ENCODE results near the gene MEGF11.
A peak's percentile ranks its signal among the peaks of the same experiment; 100 is the strongest.

MEGF11 gene

DNA sequence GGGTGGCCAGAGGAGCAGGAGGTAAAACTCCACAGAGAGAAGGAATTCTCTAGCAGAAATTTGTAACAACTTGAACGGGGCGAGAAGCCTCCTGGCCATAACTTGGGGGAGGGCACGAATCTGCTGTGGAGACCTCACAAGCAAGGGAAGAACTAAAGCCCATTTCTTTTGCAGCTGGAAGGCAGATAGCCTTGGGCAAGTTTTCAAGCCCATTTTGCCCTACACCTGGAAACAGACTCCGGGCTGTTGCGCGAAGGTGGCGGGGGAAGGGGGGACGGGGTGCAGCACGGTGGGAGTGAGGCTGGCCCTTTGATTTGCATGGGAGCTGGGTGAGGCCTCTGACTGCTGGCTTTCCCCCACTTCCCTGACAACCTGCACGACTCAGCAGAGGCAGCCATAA is 168.8 kb downstream of the MEGF11 start:
- TF ChIP-seq, protein P1, sequence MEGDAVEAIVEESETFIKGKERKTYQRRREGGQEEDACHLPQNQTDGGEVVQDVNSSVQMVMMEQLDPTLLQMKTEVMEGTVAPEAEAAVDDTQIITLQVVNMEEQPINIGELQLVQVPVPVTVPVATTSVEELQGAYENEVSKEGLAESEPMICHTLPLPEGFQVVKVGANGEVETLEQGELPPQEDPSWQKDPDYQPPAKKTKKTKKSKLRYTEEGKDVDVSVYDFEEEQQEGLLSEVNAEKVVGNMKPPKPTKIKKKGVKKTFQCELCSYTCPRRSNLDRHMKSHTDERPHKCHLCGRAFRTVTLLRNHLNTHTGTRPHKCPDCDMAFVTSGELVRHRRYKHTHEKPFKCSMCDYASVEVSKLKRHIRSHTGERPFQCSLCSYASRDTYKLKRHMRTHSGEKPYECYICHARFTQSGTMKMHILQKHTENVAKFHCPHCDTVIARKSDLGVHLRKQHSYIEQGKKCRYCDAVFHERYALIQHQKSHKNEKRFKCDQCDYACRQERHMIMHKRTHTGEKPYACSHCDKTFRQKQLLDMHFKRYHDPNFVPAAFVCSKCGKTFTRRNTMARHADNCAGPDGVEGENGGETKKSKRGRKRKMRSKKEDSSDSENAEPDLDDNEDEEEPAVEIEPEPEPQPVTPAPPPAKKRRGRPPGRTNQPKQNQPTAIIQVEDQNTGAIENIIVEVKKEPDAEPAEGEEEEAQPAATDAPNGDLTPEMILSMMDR (IDR thresholded peaks at IDR 0.05; ENCODE audit: insufficient read depth, missing control alignments) = no peak
- DNase-seq (ENCODE audit: insufficient read length, low spot score) (no peak), FAIRE-seq (no peak)

DNA sequence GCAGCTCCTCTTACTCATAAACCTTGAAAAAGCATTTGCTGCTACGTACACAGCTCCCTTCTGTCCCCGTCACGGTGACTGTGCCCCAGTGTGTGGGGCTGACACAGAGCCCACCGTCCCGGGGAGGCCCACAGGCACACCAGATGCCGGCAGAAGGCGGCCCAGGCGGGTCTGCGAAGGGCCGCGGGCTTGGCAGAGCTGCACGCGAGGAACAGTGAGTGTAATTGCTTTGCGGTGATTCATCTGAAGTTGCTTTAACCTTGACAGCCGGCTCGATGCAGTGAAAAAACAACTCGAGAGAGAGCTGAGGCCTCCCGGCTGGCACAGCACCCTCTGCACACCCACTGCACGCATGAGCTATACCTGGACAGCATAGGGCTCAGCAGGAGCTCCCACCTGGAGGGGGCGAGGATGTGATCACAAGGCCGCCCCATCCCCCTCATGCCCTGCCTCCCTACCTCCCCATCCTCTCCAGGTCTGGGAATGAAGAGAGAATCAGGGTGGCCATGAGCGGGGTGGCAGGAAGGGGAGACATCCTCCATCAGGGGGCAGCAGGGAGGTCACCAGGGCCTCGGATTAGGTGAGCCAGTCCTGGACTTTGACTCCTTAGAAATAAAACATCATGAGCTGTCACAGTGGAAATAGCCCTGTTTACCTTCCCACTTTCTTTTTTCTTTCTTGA is 172.7 kb downstream of the MEGF11 start:
- DNase-seq (ENCODE audit: insufficient read length, low spot score) (no peak), FAIRE-seq (no peak)

DNA sequence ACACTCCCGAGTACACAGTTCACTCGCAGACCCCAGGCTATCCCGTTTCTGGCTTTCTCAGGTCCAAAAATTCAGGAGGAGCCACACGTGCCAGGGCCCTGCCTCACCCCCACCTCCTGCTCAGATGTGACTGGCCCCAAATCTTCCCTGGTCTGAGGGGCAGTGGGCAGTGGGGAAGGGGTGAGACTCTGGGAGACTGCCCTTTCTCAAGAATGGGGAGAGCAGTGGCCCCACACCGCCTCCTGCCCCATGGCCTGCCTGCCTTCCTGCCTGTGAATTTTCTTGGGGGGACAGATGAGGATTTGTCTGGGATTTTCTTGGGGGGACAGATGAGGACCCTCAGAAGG is 174.6 kb downstream of the MEGF11 start:
- FAIRE-seq (no peak), DNase-seq (ENCODE audit: insufficient read length, low spot score) (no peak)
- TF ChIP-seq, protein P1 (IDR thresholded peaks at IDR 0.05; ENCODE audit: insufficient read depth, missing control alignments) = no peak

More for the DNA sequence above, 172.7 kb downstream of the MEGF11 start:
- TF ChIP-seq, protein P1 (IDR thresholded peaks at IDR 0.05; ENCODE audit: insufficient read depth, missing control alignments) = peak; percentile 14

DNA sequence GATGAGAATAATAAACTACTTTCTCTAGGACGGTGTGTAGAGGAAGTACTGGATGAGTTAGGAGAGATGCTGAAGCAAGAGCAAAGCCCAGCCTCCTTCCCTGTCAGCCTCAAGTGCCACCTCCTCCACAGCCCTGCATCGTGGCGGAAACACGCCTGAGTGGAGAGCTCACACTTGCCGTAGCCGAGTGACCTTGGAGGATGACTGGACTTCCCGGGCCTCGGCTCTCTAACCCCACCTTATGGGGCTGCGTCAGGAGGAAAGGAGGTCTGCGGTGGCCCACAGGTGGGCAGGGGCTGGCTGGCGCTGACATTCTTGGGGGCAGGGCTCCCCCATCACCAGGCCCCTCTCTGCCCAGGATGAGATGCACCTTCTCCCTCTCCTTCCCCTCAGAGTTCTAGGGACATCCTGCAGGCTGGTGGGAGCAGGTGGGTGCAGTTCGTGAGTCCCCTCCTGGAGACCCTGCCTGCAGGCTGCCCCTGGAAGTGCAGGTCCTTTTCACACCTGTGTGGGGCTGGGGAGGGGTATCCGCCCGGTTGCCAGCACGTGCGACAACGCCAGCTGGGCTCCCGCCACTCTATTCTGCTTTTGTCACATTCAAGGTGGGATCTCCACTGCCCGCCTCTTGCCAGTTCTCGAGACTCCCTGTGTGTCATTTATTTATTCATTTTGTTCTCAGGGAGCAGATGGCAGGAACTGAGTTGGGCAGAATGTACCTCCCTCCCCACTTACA is 175.2 kb downstream of the MEGF11 start:
- FAIRE-seq (no peak), DNase-seq (ENCODE audit: insufficient read length, low spot score) (no peak)
- TF ChIP-seq, protein P1 (IDR thresholded peaks at IDR 0.05; ENCODE audit: insufficient read depth, missing control alignments) = no peak

DNA sequence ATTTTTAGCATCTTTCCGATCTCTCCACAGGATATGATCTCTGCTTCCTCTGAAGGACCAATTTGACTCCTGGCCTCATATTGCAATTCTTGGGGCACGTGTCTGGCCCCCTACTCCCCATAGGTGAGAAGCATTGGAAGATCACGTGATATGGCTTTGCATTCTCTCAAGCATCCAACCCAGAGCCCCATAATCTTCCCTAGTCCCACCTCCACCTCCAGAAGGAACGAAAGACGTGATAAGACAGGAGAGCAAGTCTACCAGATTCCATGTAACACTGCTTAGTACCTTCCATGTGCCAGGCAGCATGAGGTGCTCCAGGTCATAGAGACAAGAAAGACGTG is 176.3 kb downstream of the MEGF11 start:
- DNase-seq (ENCODE audit: insufficient read length, low spot score) = no peak
- TF ChIP-seq, protein P1 (IDR thresholded peaks at IDR 0.05; ENCODE audit: insufficient read depth, missing control alignments) = no peak
- no peak for FAIRE-seq

DNA sequence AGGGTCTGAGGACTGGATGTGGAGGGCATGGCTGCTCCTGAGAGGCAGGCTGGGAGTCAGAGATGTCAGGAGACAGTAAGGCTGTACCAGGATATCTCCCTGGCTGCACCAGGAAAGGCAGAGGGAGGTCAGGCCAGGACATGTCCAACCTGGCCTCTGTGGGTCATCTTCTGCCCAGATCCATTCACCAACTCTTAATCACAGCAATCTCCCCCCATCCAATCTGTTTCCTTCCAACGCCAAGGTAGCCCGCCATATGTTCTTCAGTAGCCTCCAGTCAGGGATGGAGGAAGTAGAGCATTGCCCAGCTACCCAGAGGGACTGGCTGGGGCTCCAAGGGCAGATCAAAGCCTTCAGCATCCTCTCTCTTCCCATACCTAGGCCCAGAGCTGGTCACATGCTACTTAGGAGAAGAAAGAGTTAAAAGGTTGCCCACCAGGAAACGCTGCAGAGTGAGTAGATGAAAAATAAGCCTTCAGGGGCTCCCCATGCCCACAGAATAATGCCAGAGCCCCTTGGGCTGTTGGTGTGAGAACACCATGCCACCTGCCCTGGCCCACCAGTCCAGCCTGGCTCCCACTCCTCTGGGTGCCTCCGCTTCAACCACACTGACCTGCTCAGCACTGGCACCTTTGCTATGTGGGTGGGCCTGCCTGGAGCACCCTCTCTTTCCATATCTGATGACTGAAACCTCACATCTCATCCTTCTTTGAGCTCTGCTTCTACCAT is 176.8 kb downstream of the MEGF11 start:
- TF ChIP-seq, protein P1 (IDR thresholded peaks at IDR 0.05; ENCODE audit: insufficient read depth, missing control alignments) = no peak
- DNase-seq (ENCODE audit: insufficient read length, low spot score) = no peak
- no peak for FAIRE-seq

All from D721Med (cell line).